ENCODE measurements around the gene RASL12. TPM values are rescaled to one million over a fixed set of nuclear protein-coding genes. Genes with fewer than 3 reads are reported as not detected.

The RASL12 gene
- total and polyA plus RNA-seq, 2 of the 8 experiments (the other 6 are each of a cell fraction or from before 2014, with no cell fraction given) = 9.5 to 10.3 TPM

GRCh38 chr15:65102912-65103311 lies 35.1 kb upstream of the RASL12 start:
- no peak overlapping the region for H3K14ac ChIP-seq (ENCODE audit: insufficient read length)
- peaks cover 0 to 2% (median 0%) of the 10 kb centered on the region in 4 experiments; a peak in 2 of 7 replicates for H3K4me1 ChIP-seq (replicated peaks in 1 of 4; ENCODE audit: control insufficient read depth in 3 of 4, insufficient read depth in 4 of 4, low read length in 3 of 4)
- H2BK5ac ChIP-seq (ENCODE audit: low read depth, low read length) = no peak overlapping the region
- no peak overlapping the region for H3K18ac ChIP-seq (ENCODE audit: extremely low read depth, low read length)
- CTCF ChIA-PET (ENCODE audit: partially characterized antibody) = interaction anchor here (0.6 to 9.6 kb wide), 11 partner anchors 8 to 68 kb away, joined by 3 to 259 read pairs (median 23); partner anchors contain the start of genes KBTBD13 and RASL12
- no peaks in the 10 kb centered on the region for H3K36me3 ChIP-seq (ENCODE audit: control insufficient read depth in 2 of 4, insufficient read depth in 4 of 4, low read length in 3 of 4)
- no peak overlapping the region for H3K23ac ChIP-seq (ENCODE audit: insufficient read length)
- 82% methylated on average over 3 of the region's 3 CpGs; no CpG with 5 or more reads in 1 of the 2 experiments for WGBS, 2 experiments (ENCODE audit: extremely low coverage in 1 of 2, insufficient coverage in 1 of 2, insufficient read length in 1 of 2, insufficient replicate concordance in 2 of 2, low coverage in 1 of 2, low lambda C conversion rate in 2 of 2, missing lambda C conversion rate in 1 of 2)
- POLR2A ChIA-PET (ENCODE audit: partially characterized antibody) = interaction anchor here (0.7 to 1.8 kb wide), 8 partner anchors 9 to 1610 kb away, joined by 3 to 7 read pairs (median 4); partner anchors contain the start of genes CLPX and RNU5B-1
- H3K56ac ChIP-seq (replicated peaks; ENCODE audit: insufficient read length, low read depth, low read length) = no peak overlapping the region
- peaks cover 5% of the 10 kb centered on the region; the same call in 1 of the 2 replicates for H3K23me2 ChIP-seq (ENCODE audit: low read depth, low read length)
- no peak overlapping the region for H2BK120ac ChIP-seq (replicated peaks; ENCODE audit: low read depth, low read length)
- H3K4ac ChIP-seq (replicated peaks; ENCODE audit: insufficient read length, low read depth, low read length) = no peak overlapping the region
- H2AFZ ChIP-seq (ENCODE audit: low read length) = no peak overlapping the region
- no peak overlapping the region for H2BK12ac ChIP-seq (ENCODE audit: low read depth, low read length)
- H2BK15ac ChIP-seq (ENCODE audit: low read length) = no peak overlapping the region
- H4K5ac ChIP-seq (ENCODE audit: insufficient read length, low read depth, low read length) = no peak overlapping the region
- no peak overlapping the region for H3K27ac ChIP-seq (ENCODE audit: low read depth, low read length)
- H3K27me3 ChIP-seq (replicated peaks in 1 of 4; ENCODE audit: control insufficient read depth in 3 of 4, extremely low read depth in 1 of 4, insufficient read depth in 3 of 4, low read length in 3 of 4) = peaks cover 0 to 11% (median 5%) of the 10 kb centered on the region in 4 experiments; a peak in 3 of 7 replicates
- no peak overlapping the region for H2AK5ac ChIP-seq (ENCODE audit: low read depth, low read length)
- no peaks in the 10 kb centered on the region for H4K20me1 ChIP-seq (replicated peaks in 1 of 2; ENCODE audit: control insufficient read depth in 1 of 2, insufficient read depth in 2 of 2, low read length in 2 of 2)
- no peak overlapping the region for H4K8ac ChIP-seq (ENCODE audit: extremely low read depth, insufficient read depth, low read length)
- H3K79me1 ChIP-seq (ENCODE audit: low read depth, low read length) = no peaks in the 10 kb centered on the region
- H3K9me3 ChIP-seq (ENCODE audit: insufficient read depth in 2 of 2, low read depth in 1 of 2, low read length in 1 of 2) = no peaks in the 10 kb centered on the region
- peak overlapping the region; percentile 72 to 98; a peak in 3 of 4 replicates for H3K4me2 ChIP-seq (ENCODE audit: insufficient read depth in 1 of 2, low read depth in 2 of 2, low read length in 2 of 2)
- peak; percentile 7 for FAIRE-seq
- DNase-seq (ENCODE audit: low read depth in 1 of 2, low spot score in 2 of 2) = no peak
- no peak overlapping the region for H2BK20ac ChIP-seq (ENCODE audit: low read length)
- no peak overlapping the region for H4K91ac ChIP-seq (replicated peaks; ENCODE audit: insufficient read length, low read length)
- H3K4me3 ChIP-seq (ENCODE audit: extremely low read depth in 1 of 4, insufficient read depth in 2 of 4, low read depth in 3 of 4, low read length in 4 of 4) = peak overlapping the region in 2 of 4 experiments; percentile 36 to 67; a peak in 5 of 8 replicates
- H3K79me2 ChIP-seq (ENCODE audit: control insufficient read depth in 1 of 2, insufficient read depth in 2 of 2, low read length in 2 of 2) = no peaks in the 10 kb centered on the region
- H3K9ac ChIP-seq (replicated peaks in 1 of 4; ENCODE audit: extremely low read depth in 1 of 4, low read depth in 3 of 4, low read length in 3 of 4) = no peak overlapping the region
- TF ChIP-seq TBP (IDR thresholded peaks at IDR 0.05; ENCODE audit: low read depth, low read length) = no peak
- TF ChIP-seq EGR1 (IDR thresholded peaks at IDR 0.05; ENCODE audit: borderline replicate concordance, low read depth, low read length) = no peak
- TF ChIP-seq RXRA (IDR thresholded peaks at IDR 0.05; ENCODE audit: insufficient read depth, low read depth, low read length) = no peak
- TF ChIP-seq SP2 (IDR thresholded peaks at IDR 0.05; ENCODE audit: low read length) = no peak
- TF ChIP-seq TAF7 (optimal IDR thresholded peaks at IDR 0.05; ENCODE audit: borderline replicate concordance, low read depth, low read length) = no peak
- TF ChIP-seq TAF1 (IDR thresholded peaks at IDR 0.05; ENCODE audit: low read depth, low read length) = no peak
- no peak for TF ChIP-seq HDAC2 (IDR thresholded peaks at IDR 0.05; ENCODE audit: borderline replicate concordance in 1 of 2, low read depth in 2 of 2, low read length in 2 of 2)
- TF ChIP-seq GABPA (IDR thresholded peaks at IDR 0.05; ENCODE audit: borderline replicate concordance, insufficient read depth, low read length) = no peak
- TF ChIP-seq CEBPB (IDR thresholded peaks at IDR 0.05; ENCODE audit: low read depth, low read length) = no peak
- no peak for TF ChIP-seq SIX5 (IDR thresholded peaks at IDR 0.05; ENCODE audit: low read depth, low read length)
- TF ChIP-seq CTCF (IDR thresholded peaks at IDR 0.05; ENCODE audit: control extremely low read depth in 1 of 3, insufficient read depth in 1 of 3, low read depth in 1 of 3, low read length in 3 of 3) = no peak
